Liver (tissue), 9 donors: ENCODE measurements around the gene XRRA1. TPM values are rescaled to one million over a fixed set of nuclear protein-coding genes. Genes with fewer than 3 reads are reported as not detected.

Experiments
- DNase-seq: peaks from one replicate; pipeline ENCODE4 v3.0.0-alpha.2; 2017; ENCODE audit warnings: low spot score
- H3K27ac ChIP-seq, 2 donors: one replicate each; pipeline ENCODE4 v1.7.0; 2013; ENCODE audit warnings: inconsistent platforms in 2 of 2, low read length in 2 of 2, control low read depth in 1 of 2, low read depth in 1 of 2, mild to moderate bottlenecking in 1 of 2
- H3K27me3 ChIP-seq, 4 donors: one replicate each; pipeline versions ENCODE4 v1.6.1 to v1.7.0; 2013; ENCODE audit warnings: low read length in 3 of 4, inconsistent platforms in 1 of 4, mild to moderate bottlenecking in 1 of 4, moderate library complexity in 1 of 4; ENCODE audit not compliant: control insufficient read depth in 4 of 4, insufficient read depth in 4 of 4
- H3K36me3 ChIP-seq, 4 donors: one replicate each; pipeline versions ENCODE4 v1.6.1 to v1.7.0; 2013; ENCODE audit warnings: low read length in 3 of 4, mild to moderate bottlenecking in 3 of 4, low read depth in 1 of 4, moderate library complexity in 1 of 4; ENCODE audit not compliant: control insufficient read depth in 4 of 4, insufficient read depth in 3 of 4
- H3K4me1 ChIP-seq, 4 donors: one replicate each; pipeline versions ENCODE4 v1.6.1 to v1.7.0; 2013; ENCODE audit warnings: low read length in 3 of 4, mild to moderate bottlenecking in 3 of 4, moderate library complexity in 1 of 4; ENCODE audit not compliant: control insufficient read depth in 4 of 4, insufficient read depth in 4 of 4
- H3K4me3 ChIP-seq, 3 donors: one replicate each; pipeline versions ENCODE4 v1.6.1 to v1.7.0; 2013; ENCODE audit warnings: low read length in 3 of 3, control low read depth in 1 of 3, low read depth in 1 of 3, mild to moderate bottlenecking in 1 of 3
- H3K9ac ChIP-seq, 2 donors: one replicate each; pipeline ENCODE4 v1.7.0; 2013; ENCODE audit warnings: low read length in 2 of 2, mild to moderate bottlenecking in 2 of 2, moderate library complexity in 2 of 2, control low read depth in 1 of 2, low read depth in 1 of 2
- H3K9me3 ChIP-seq, 4 donors: one replicate each; pipeline versions ENCODE4 v1.6.1 to v1.7.0; 2013; ENCODE audit warnings: low read length in 3 of 4; ENCODE audit not compliant: control insufficient read depth in 4 of 4
- ATF3 ChIP-seq: IDR thresholded peaks from 2 replicates; pipeline ENCODE4 v1.6.1; 2016; ENCODE audit warnings: antibody characterized with exemption
- CTCF ChIP-seq: fragments of 150-350 bp; IDR thresholded peaks from 2 replicates; pipeline ENCODE4 v1.5.1; 2017; ENCODE audit warnings: improper control_type of control experiment, low read depth, low read length; ENCODE audit not compliant: missing input control
- EGR1 ChIP-seq, 2 donors: IDR thresholded peaks; 2 replicates each; pipeline ENCODE4 v1.6.1; 2016 to 2018; ENCODE audit warnings: antibody characterized with exemption in 2 of 2, low read depth in 2 of 2
- FOXA1 ChIP-seq: IDR thresholded peaks from 2 replicates; pipeline ENCODE4 v1.6.1; 2016; ENCODE audit warnings: antibody characterized with exemption
- FOXA2 ChIP-seq: IDR thresholded peaks from 2 replicates; pipeline ENCODE4 v1.6.1; 2016; ENCODE audit warnings: antibody characterized with exemption
- GABPA ChIP-seq, 2 donors: IDR thresholded peaks in 1 of 2; conservative IDR thresholded peaks in 1 of 2; 2 replicates each; pipeline ENCODE4 v1.6.1; 2016; ENCODE audit warnings: antibody characterized with exemption in 2 of 2, mild to moderate bottlenecking in 1 of 2, moderate library complexity in 1 of 2
- HNF4A ChIP-seq, 2 donors: conservative IDR thresholded peaks; 2 replicates each; pipeline ENCODE4 v1.6.1; 2016; ENCODE audit warnings: antibody characterized with exemption in 2 of 2, mild to moderate bottlenecking in 2 of 2
- HNF4G ChIP-seq: IDR thresholded peaks from 2 replicates; pipeline ENCODE4 v1.6.1; 2016; ENCODE audit warnings: antibody characterized with exemption
- JUND ChIP-seq, 2 donors: IDR thresholded peaks; 2 replicates each; pipeline ENCODE4 v1.6.1; 2016; ENCODE audit warnings: antibody characterized with exemption in 2 of 2
- MAX ChIP-seq: IDR thresholded peaks from 2 replicates; pipeline ENCODE4 v1.6.1; 2016; ENCODE audit warnings: antibody characterized with exemption
- NR2F2 ChIP-seq: IDR thresholded peaks from 2 replicates; pipeline ENCODE4 v1.6.1; 2016; ENCODE audit warnings: antibody characterized with exemption
- RAD21 ChIP-seq, 2 donors: IDR thresholded peaks; 2 replicates each; pipeline ENCODE4 v1.6.1; 2016; ENCODE audit warnings: antibody characterized with exemption in 2 of 2, mild to moderate bottlenecking in 2 of 2
- REST ChIP-seq: IDR thresholded peaks from 2 replicates; pipeline ENCODE4 v1.6.1; 2016; ENCODE audit warnings: antibody characterized with exemption, mild to moderate bottlenecking
- RXRA ChIP-seq, 2 donors: IDR thresholded peaks; 2 replicates each; pipeline ENCODE4 v1.6.1; 2017 to 2018; ENCODE audit warnings: antibody characterized with exemption in 2 of 2, mild to moderate bottlenecking in 1 of 2
- SP1 ChIP-seq: IDR thresholded peaks from 2 replicates; pipeline ENCODE4 v1.6.1; 2018; ENCODE audit warnings: antibody characterized with exemption, mild to moderate bottlenecking
- TAF1 ChIP-seq: conservative IDR thresholded peaks from 2 replicates; pipeline ENCODE4 v1.6.1; 2016; ENCODE audit warnings: antibody characterized with exemption, mild to moderate bottlenecking
- YY1 ChIP-seq: IDR thresholded peaks from 2 replicates; pipeline ENCODE4 v1.6.1; 2016; ENCODE audit warnings: antibody characterized with exemption, mild to moderate bottlenecking
- ZBTB33 ChIP-seq: IDR thresholded peaks from 2 replicates; pipeline ENCODE4 v1.6.1; 2016; ENCODE audit warnings: antibody characterized with exemption
- WGBS: extraction: QIAGEN DNeasy Blood & Tissue Kit; methylation state at CpG from one replicate; pipeline ENCODE4 v1.1.7; 2013; 5-methylcytosine and 5-hydroxymethylcytosine counted together
- polyA plus RNA-seq, 2 donors: library from polyadenylated mRNA; stranded (reverse) in 1 of 2; unstranded in 1 of 2; fragments of 200-250 nt in 1 of 2; fragments of >200 nt in 1 of 2; fragmentation: Nextera tagmentation in 1 of 2; extraction: Ambion mirVana in 1 of 2; gene quantifications; one replicate each; pipeline versions ENCODE4 v1.2.1 to v1.2.3, GENCODE V29; 2013 to 2015
- total RNA-seq, 2 donors: library from RNA; depleted of rRNA; stranded (reverse); fragments of >200 nt; gene quantifications; one replicate each; pipeline ENCODE4 v1.2.3, GENCODE V29; 2014
- donor health status: healthy.
- donor health status: healthy.
- donor health status: healthy.
- donor health status: healthy.
- donor health status: healthy.

The XRRA1 gene
- total and polyA plus RNA-seq, 4 donors, result 3.8 to 11.6 (median 5.6) TPM

GRCh38 chr11:74951226-74951625, 2.3 kb upstream of the XRRA1 start:
- 93% methylated on average over 8 of the region's 8 CpGs for WGBS
- H3K4me3 ChIP-seq, result no peak overlapping the region
- H3K4me1 ChIP-seq, result peaks cover 7 to 26% (median 16%) of the 10 kb centered on the region in 4 donors
- no peak for TF ChIP-seq FOXA1
- no peak for TF ChIP-seq SP1
- TF ChIP-seq YY1, result no peak
- no peak for TF ChIP-seq EGR1 (IDR thresholded peaks at IDR 0.05; ENCODE audit: low read depth in 2 of 2)
- no peak for TF ChIP-seq HNF4A (conservative IDR thresholded peaks at IDR 0.05)
- TF ChIP-seq JUND (IDR thresholded peaks at IDR 0.05), result no peak
- no peak for TF ChIP-seq GABPA (IDR thresholded peaks at IDR 0.05 in 1 of 2, conservative IDR thresholded peaks at IDR 0.05 in 1 of 2)
- TF ChIP-seq HNF4G, result no peak
- no peak for TF ChIP-seq ZBTB33
- TF ChIP-seq CTCF, result no peak
- TF ChIP-seq REST, result no peak
- H3K36me3 ChIP-seq, result peaks cover 0 to 5% (median 1%) of the 10 kb centered on the region in 4 donors
- no peak for DNase-seq
- no peaks in the 10 kb centered on the region for H3K9me3 ChIP-seq
- no peak overlapping the region for H3K9ac ChIP-seq
- H3K27ac ChIP-seq, result no peak overlapping the region
- H3K27me3 ChIP-seq, result no peaks in the 10 kb centered on the region

- no peak overlapping the region for H3K27ac ChIP-seq
- peaks cover 7 to 26% (median 16%) of the 10 kb centered on the region in 4 donors for H3K4me1 ChIP-seq
- WGBS, result 74% methylated on average over 2 of the region's 2 CpGs
- DNase-seq, result no peak
- H3K36me3 ChIP-seq, result peaks cover 0 to 5% (median 1%) of the 10 kb centered on the region in 4 donors
- peak overlapping the region in 1 of 2 donors; percentile 2 for H3K9ac ChIP-seq
- H3K9me3 ChIP-seq, result no peaks in the 10 kb centered on the region
- no peaks in the 10 kb centered on the region for H3K27me3 ChIP-seq
- peak overlapping the region in 2 of 3 donors; percentile 64 to 98 for H3K4me3 ChIP-seq
- TF ChIP-seq RXRA (IDR thresholded peaks at IDR 0.05) (no peak), FOXA2 (no peak), ATF3 (no peak), NR2F2 (no peak), TAF1 (no peak), REST (no peak), MAX (no peak), ZBTB33 (no peak), SP1 (no peak), JUND (IDR thresholded peaks at IDR 0.05) (no peak), FOXA1 (no peak), HNF4A (conservative IDR thresholded peaks at IDR 0.05) (no peak), YY1 (no peak), GABPA (IDR thresholded peaks at IDR 0.05 in 1 of 2, conservative IDR thresholded peaks at IDR 0.05 in 1 of 2) (no peak), HNF4G (no peak), EGR1 (IDR thresholded peaks at IDR 0.05; ENCODE audit: low read depth in 2 of 2) (no peak), RAD21 (IDR thresholded peaks at IDR 0.05) (no peak)
Observed at GRCh38 chr11:74950374-74950969, 1.6 kb upstream of the XRRA1 start.
